Measurements from ENCODE around the gene CEP41. TPM values are rescaled to one million over a fixed set of nuclear protein-coding genes. Genes with fewer than 3 reads are reported as not detected.

Gene CEP41
- total and polyA plus RNA-seq, 2 experiments from 2014 or later: 17.4 to 25.0 TPM

DNA sequence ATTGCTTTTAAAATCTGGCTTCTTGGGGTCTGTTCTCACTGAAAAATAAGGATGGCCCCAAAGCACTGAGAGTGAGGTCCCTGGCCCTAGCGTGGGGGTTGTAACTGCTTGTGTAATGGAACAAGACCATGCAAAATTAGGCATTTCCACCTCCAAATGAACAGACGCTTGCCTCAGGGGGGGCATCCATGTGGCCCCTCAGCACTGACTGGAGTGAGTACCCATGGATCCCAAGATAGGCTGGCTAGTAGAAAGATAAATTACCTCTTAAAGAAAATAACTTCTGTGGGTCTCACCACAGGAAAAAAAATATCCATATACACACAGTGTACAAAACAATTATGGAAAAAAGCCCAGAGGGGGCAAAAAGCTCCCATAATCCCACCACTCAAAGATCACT is 75.7 kb downstream of the CEP41 start:
- TF ChIP-seq POLR2AphosphoS5 (IDR thresholded peaks at IDR 0.05; ENCODE audit: low read depth) (no peak), EZH2 (IDR thresholded peaks at IDR 0.05; ENCODE audit: low read depth, unreplicated experiment) (no peak), EZH2phosphoT487 (IDR thresholded peaks at IDR 0.05; ENCODE audit: unreplicated experiment) (no peak), JUNB (IDR thresholded peaks at IDR 0.05; ENCODE audit: unreplicated experiment) (no peak), CREB1 (CRISPR knock-in tag; IDR thresholded peaks at IDR 0.05; ENCODE audit: low read depth) (no peak), NANOG (IDR thresholded peaks at IDR 0.05; ENCODE audit: borderline replicate concordance) (no peak), STAT1 (IDR thresholded peaks at IDR 0.05; ENCODE audit: unreplicated experiment) (no peak), ZNF462 (CRISPR knock-in tag; IDR thresholded peaks at IDR 0.05) (no peak)

More for the DNA sequence above, 75.7 kb downstream of the CEP41 start:
- no peak overlapping the region for H3K4me3 ChIP-seq
- no peaks in the 10 kb centered on the region for H3F3A ChIP-seq (replicated peaks; ENCODE audit: low read depth)
- H3K4me3 Mint-ChIP-seq: no peak overlapping the region
- H3K9me2 ChIP-seq (ENCODE audit: insufficient read depth): no peaks in the 10 kb centered on the region
- peaks cover 12% of the 10 kb centered on the region for H3K9me3 Mint-ChIP-seq
- no peak overlapping the region for H3K27ac ChIP-seq (ENCODE audit: low read depth)
- H4K20me1 ChIP-seq (replicated peaks; ENCODE audit: insufficient read depth): no peaks in the 10 kb centered on the region
- H3K27me3 ChIP-seq (ENCODE audit: insufficient read depth): no peaks in the 10 kb centered on the region
- peaks cover 5% of the 10 kb centered on the region; the same call in 1 of the 2 replicates for H3K4me1 ChIP-seq (ENCODE audit: insufficient read depth)
- no peak for DNase-seq (ENCODE audit: low spot score)
- no peaks in the 10 kb centered on the region for H3K79me2 ChIP-seq (replicated peaks; ENCODE audit: insufficient read depth)
- H3K4me2 ChIP-seq: no peak overlapping the region
- H3K4me1 Mint-ChIP-seq: peaks cover 21% of the 10 kb centered on the region
- H2AFZ ChIP-seq: no peak overlapping the region
- ATAC-seq: no peak
- H3K36me3 Mint-ChIP-seq (ENCODE audit: low read depth): peaks cover 7% of the 10 kb centered on the region; the same call in 1 of the 3 replicates
- H3K27ac Mint-ChIP-seq: no peak overlapping the region
- H3K36me3 ChIP-seq (ENCODE audit: insufficient read depth): no peaks in the 10 kb centered on the region
- H3K27me3 Mint-ChIP-seq (ENCODE audit: insufficient read depth, low read depth, poor library complexity): peaks cover 7% of the 10 kb centered on the region

Data from GM23338 (cell line).